Inferior parietal cortex (tissue), 1 donor: Measurements from ENCODE around the gene C22orf39.

Experiments
- DNase-seq: peaks from one replicate; pipeline ENCODE4 v3.0.0-alpha.2; 2016; ENCODE audit errors: extremely low spot score

The C22orf39 gene

DNA sequence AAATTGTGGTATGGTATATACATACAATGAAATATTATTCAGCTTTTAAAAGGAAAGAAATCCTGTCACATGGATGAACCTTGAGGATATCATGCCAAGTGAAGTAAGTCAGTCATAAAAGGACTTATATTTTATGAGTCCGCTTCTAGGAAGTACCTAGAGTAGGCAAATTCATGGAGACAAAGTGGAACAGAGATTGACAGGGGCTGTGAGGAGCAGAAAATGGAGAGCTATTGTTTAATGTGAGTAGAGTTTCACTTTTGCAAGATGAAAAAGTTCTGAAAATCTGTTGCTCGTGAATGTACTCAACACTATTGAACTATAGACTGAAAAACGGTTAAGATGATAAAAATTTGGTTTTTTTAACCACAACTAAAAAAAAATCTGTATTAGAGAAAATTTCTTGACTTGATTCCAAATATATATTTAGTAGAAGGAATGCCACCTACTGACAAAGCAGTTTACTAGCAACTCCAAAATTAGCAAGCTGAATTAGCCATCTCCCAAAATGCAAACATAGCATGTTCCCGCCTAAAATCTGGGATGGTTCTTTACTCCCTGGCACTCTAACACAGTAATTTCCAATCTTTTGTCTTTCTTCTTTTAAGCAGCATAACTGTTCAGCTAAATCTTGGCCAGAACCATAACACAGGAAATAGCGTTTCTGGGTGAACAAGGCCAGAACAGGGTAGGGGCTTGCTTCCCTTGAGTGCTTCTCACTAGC lies 30.0 kb upstream of the C22orf39 start:
- no peak for DNase-seq

DNA sequence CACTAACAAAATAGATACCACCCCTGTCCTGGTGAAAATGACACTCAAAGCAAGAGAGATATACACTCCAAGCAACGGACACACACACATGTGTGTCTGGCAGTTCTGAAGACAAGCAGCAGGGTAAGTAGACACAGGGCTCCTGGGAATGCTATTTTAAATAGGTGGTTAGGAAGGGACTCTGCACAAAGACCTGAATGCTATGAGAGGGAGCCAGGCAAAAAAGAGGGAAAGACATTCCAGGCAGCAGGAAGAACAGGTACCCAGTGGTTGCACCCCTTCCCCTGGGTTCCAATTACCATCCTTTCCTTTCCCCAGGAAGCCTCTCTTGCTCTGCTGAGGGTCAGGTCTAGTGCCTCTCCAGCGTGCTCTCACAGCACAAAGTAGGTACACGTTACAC lies 28.5 kb upstream of the C22orf39 start:
- DNase-seq = no peak

DNA sequence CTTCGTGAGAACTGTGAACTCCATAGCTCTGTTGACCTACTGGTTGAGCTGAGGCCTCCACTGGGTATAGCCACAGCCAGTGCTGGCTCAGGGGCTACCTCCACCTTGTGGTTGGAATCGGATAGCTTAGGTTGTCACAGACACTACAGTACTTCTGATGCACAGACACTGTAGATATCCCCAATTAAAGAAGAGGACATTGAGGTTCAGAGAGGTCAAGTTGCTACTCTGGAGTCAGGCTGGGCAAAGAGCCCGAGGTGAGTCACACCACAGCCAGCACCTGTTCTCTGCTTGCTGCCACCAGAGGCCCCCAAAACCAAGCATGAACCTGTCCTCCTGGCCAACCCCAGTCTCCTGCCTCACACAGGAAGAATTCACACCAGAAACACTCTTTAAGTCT lies 26.1 kb upstream of the C22orf39 start:
- DNase-seq = no peak

DNA sequence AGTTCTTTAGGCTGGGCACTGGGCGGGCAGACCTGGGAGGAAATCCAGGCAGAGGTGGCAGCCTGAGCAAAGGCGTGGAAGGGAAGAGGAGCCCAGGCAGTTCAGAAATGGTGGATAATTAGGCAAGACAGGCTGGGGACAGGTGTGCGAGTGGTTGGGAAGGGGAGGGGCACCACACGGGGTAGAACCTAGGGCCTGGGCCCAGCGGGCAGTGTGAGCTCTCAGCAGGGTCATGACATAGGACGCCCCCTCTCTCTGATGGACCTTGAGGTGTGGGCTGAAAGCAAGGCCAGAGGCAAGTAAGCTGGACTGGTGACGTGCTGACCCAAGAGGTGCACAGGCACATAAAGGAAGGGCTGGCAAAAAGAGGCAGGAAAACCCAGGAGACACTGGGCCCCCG lies 24.7 kb upstream of the C22orf39 start:
- no peak for DNase-seq

DNA sequence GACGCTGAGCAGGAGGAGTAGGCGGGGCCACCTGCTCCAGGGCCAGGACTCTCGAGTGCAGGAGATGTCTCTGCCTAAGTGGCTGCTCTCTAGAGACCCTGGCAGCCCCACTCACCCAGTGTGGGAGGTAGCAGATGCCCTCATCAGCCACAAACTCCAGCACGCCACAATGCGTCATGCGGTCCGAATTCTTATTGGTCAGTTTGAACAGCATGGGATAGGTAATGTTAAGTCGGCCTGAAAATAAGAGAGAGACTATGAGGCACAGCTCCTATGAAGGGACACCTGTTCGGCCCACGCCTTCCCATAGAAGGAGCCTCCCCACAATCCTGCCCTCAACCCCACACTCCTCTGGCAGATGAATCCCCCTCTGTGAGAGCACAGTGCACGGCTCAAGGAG lies 24.1 kb upstream of the C22orf39 start:
- no peak for DNase-seq

DNA sequence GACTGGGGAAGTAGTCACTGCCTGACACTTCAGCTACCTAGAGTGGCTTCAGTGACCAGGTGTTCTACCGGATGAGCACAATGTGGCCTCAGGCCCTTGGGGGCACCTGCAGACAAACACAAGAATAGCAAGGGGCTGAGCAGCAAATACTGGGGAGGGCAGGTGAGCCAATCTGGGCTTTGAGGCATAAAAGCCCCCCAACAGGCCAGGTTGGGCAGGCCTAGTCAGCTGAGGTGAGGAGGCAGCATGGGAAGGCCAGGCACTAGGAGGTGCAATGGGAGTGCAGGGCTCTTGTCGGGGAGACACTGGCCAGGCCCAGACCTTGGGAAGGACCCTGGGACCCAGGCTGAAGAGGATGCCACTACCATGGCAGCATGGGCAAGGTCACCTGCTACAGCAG lies 22.5 kb upstream of the C22orf39 start:
- no peak for DNase-seq

DNA sequence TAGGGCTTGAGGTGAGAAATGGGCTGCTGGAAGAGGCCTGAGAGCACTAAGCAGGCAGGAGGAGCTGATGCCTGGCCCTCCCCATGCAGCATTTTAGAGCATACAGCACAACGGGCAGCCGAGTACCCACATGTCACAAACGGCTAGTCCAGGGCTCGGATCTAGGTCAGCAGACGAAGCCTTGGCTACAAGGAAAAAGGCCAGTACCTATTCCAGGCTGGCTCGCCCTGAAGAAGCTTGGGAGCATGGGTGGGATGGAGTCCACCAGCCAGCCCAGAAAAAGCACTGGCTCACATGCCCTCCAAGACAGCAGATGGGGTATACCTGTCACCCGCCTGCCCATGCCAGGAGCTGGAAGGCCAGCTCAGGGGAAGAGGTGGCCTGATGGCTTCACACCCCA lies 21.9 kb upstream of the C22orf39 start:
- no peak for DNase-seq

DNA sequence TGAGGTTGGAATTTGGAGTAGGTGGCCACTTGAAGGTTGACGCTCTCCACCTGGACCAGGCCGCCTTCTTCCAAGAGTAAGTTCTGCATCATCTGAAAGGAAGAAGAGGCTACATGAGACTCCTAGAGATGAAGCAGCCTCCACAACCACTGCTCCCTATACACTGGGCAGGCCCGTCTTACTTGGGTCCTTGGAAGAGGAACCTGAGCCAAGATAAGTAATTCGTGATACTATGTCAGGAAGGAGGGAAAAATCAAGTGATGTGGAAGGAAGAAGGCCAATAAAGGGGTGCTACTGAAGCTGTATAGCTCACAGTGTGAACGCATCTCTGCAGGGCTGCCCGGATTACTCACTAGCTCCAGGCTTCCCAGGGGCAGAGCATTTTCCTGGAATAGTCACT lies 20.4 kb upstream of the C22orf39 start:
- no peak for DNase-seq

DNA sequence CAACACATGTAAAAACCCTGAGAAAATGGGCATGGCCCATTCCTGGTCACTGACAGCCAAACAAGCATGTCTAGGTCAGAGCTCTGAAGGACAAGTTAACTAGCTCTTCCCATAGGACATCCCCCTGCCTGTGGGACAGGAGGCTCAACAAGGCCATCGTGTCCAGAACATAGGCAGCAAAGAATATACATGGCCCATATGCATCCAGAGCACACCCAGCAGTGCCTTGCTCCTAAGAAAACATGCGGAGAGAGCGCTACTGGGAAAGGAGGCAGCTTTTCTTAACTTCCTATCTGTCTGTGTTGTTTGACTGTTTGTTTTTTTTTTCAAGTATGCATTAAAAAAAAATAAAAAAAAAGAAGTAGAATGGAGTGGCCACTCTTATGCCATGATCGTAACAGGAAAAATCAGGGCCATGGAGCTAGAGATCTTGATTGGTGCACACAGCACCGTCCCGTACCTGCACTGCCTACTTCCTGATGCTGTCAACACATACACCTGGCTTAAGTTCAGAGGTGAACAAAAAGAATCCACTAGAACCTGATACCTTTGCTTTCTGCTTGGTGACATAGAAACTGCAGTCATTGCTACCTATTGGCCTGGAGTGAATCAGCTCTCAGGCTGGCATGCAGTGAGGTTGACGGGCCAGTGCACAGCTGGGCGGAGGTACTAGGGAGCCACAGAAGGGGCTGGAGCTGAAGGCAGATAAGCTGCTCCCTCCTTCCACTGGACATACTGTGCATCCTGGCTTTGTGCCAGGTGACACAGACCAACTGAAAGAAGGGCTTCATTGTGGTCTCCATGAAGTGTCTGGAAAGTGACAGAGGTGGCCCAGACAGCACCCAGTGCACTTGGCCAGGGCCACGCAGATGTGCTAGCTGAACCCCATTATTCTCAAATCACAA lies 19.6 kb upstream of the C22orf39 start:
- DNase-seq = no peak

DNA sequence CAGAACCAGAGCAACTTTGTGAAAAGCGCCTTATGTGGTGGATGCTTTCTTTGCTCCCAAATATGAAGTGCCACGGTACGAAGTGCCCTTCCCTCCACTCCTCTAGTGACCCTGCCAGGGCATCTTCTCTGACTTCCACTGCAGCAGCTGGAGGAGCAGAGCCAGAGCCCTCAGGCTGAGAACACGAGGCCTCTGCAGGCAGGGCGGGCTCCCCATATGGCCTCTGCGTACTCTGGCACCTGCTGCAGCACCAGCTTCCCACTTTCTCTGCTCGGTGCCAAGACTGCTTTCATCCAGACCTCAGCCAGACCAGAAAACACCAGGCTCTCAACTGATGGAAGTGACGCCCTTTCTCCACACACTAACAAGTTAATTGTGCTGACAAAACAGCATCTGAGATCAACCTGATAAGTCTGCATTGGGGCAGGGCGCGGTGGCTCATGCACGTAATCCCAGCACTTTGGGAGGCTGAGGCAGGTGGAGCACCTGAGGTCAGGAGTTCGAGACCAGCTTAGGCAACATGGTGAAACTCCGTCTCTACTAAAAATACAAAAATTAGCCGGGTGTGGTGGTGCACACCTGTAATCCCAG lies 18.7 kb upstream of the C22orf39 start:
- no peak for DNase-seq

DNA sequence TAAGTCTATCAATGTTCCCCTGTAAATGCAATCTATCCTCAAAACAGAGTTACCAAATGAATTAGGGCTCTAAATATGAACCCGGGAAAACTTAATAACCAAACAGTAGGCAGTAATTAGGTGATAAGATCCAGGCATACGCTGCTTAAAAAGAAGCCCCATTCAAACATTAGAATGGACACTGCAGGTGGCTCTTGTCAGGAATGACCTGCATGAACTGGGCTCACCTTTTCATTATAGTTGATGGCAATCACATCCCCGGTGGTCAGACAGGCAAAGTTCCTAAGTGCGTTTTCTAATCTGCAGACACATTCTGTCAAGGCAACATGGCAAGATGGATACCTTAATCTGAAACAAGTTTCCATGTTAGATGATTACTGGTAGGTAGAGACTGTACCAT lies 17.5 kb upstream of the C22orf39 start:
- DNase-seq = no peak

DNA sequence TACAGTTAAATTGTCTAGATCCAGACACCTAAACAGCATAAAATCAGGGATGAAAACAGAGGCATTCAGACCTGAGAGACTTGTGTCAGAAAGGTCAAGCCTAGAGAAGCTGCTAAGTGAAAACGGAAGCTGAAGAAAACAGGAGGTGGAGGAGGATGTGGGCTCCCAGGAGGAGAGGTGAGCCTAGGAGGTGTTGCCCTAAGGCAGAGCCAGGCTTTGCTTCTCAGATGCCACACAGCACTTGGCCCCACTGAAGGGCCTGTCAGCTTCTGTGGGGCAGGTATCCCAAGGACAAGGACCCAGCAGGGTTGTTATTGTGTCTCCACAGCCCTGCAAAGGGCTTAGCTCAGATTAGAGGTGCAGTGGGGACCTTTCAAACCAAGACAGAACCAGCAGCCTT lies 17.0 kb upstream of the C22orf39 start:
- no peak for DNase-seq

DNA sequence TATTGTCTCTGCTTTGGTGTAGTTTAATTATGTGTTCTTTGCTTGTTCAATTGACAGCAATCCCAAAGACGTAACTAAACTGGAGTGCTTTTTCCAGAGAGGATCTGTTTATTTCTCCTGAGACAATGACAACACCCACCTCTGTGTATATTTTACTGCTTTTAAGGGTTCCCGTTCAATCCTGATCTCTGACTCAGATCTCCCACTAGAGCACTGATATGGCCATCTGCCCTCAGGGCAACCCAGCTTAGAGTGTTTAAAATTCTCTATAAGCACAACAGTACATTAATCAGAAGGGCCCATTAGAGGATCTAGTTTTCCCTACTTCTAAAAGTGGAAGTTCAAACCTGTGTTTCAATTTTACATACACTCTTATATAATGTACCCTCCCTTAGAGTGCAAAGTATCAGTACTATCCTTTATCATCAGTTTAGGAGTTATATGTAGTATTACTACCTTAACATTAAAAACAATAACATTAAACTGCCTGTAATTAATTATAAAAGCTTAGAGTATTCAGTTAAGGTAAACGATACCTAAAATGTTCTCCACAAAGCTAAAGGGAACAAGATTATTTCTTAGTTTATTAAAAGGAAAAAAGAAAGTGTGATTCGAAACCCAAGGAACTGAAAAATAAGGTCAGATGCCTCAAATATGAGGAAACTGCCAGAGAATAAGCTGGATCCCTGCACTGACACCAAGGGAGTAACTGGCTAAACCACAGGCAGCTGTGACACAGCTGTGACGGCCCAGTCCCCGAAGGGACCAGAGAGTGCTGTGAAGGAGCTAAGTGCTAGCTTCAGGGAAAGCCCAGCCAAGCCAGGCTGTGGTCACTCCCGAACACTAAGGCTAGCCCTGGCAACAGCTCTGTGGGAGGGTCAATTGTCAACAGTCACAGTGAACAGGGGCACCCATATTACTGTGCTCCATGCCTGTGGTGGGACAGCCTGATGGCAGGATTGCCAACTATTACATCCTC lies 16.3 kb upstream of the C22orf39 start:
- DNase-seq = no peak

DNA sequence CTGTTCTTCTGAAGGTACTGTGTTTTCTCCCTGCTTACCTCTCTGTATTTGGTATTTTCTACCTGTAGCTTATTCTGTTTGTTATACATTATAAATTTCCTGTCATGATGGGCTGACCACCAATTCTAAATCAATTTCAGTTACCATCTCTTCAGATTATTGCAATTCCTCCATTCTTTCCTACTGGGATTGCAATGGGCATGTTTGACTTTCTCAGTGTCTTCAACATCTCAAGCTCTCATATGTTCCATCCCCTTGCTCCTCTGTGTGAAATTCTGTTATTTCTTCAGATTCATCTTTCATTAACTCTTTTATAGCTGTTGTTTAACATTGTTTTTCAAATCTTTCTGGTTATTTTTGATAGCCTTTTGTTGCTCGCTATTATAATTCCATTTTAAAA lies 15.5 kb upstream of the C22orf39 start:
- DNase-seq = no peak

DNA sequence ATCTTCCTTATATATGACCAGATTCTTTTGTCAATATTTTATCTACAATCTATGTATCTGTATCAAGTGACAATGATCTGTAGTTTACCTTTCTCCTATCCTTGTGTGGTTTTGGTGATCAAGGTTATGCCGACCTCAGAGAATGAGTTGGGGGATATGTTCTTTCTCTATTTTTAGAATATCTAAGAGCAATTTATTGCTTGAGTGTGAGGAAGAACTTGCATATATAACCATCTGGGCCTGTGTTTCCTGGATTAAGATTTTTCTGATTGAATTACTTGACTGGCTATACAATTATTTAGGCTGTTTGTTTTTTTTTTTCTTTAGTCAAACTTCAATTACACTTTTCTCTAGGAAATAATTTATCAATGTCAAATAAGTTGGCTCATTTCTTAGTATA lies 14.0 kb upstream of the C22orf39 start:
- DNase-seq = no peak

DNA sequence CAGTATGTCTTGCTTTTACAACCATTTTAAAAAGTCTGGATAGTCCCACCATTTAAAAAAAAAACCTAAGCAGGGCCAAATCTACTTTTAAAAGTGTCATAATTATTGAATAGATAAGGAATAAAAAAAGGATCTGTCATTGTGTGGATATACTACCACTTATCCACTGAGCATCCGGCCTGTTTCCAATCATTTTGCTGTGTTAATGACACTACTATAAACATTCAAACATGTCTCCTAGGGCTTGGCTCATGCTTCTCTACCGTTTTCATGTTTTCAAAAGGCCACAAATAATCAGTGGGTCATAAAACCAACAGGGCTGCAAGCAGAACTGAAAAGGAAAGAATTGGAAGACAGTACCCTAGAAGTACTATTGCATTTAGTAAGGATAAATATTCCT lies 12.5 kb upstream of the C22orf39 start:
- DNase-seq = no peak

DNA sequence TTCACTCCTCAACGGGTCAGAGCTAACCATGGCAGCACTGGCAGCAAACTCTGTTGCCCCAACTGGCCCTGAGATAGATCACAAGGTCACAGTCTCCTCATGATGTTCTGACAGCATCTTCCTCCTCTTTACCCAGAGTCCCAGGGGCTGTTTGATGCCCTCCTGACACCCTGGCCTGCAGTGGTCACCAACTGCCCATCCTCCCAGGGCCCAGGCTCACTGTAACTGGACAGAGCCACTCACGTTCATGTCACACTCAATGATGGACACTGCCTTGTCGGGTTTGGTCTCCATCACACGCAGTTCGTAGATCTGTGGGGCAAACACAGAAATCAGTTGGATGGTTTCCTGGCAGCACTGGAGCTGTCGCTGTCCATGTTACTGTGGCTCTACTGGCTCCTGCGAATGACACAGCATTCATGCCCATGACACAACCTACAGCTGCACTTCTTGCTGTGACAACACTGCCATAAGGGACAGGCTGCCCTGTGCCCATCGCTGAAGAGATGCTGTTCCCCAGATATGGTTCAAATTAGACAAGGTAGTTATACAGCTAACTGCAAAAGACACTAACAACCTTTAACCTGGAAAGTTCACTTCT lies 10.4 kb upstream of the C22orf39 start:
- DNase-seq = no peak

DNA sequence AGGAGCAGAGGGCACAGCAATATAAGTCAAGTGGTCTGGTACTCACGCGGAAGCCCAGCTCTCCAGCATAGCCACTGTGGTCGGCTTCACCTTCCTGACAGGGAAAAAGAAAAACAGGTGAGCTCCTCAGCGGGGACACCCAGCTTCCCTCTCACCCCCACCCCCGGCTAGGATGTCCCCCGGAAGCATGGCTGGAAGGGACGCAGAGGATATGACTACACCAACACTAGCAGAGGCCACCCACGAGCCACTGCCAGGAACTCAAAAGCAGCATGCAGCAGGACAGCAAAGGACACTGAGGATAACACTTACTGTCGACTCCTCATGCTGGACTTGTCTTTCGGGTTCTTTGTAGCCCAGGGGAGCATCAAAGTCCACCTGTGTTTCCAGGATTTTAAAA lies 9.0 kb upstream of the C22orf39 start:
- no peak for DNase-seq

DNA sequence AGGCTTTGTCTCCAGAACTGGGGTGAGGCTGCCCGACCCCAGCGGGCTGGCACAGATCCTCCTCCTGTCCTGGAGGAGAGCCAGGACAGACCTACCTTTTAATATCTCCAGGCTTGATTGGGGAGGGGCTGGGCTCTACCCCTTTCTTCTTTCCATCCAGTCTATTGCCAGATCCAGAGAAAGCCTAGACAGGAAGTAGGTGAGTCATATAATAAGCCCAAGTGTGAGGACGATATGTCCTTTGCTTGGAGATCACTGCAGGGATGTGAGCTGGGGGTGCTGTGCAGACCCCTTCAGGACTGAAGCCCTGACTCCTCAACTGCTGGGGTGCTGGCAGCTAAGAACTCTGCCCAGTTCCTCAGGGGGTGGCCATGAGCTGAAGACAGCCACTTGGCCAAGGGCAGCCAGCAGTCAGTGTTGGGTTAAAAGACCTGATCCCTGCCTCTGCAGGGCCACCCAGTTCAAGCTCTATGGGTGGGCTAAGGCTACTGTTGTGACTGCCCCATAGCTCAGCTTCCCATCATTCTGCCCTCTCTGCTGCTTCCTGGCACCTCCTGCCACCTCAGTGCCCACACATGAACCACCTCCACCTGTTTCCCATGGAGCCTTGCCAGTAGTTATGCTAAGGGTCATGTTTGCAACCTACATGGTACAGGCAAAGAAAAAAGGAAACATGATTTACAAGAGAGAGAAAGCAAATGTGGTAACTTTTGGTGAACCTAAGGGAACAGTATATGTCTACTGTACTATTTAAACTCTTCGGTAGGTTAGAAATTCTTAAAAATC lies 8.3 kb upstream of the C22orf39 start:
- DNase-seq = no peak

DNA sequence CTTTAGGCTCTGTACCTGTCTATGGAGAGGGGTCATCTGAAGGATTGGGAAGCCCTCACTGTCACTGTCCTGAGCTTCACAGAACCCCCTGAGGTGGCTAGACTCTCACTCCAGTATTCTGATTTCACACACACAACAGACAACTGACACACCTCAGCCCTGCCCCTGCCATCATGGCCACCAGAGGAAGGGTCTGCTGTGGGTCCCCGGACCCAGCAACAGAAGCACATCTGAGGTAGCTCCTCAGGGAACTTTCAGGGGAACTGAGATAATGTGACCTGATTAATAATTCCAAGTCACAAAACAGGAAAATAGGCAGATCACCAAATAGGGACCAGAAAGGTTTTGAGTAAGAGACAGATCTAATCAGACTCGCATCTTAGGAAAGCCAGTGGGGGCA lies 7.5 kb upstream of the C22orf39 start:
- DNase-seq = no peak

DNA sequence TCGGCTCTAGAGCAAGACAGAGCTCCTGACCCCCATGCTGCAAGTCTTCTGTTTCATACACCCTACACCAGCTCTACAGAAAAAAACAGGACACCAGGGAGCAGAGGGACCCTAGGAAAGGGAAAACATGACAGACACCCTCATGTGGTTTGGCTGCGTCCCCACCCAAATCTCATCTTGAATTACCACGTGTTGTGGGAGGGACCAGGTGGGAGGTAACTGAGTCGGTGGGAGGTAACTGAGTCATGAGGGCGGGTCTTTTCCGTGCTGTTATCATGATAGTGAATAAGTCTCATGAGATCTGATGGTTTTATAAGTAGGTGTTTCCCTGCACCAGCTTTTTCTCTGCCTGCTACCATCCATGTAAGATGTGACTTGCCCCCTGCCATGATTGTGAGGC lies 6.6 kb upstream of the C22orf39 start:
- no peak for DNase-seq
